Hematopoietic multipotent progenitor cell (in vitro differentiated cells): ENCODE data around the gene VIPR2. TPM values are rescaled to one million over a fixed set of nuclear protein-coding genes. Genes with fewer than 3 reads are reported as not detected.

Experiments used
- DNase-seq, 3 donors: peaks; one replicate each; pipeline ENCODE4 v3.0.0-alpha.2; 2011 to 2015; ENCODE audit warnings: low read depth in 2 of 3, low spot score in 2 of 3
- total RNA-seq: library from RNA; depleted of rRNA; stranded (reverse); fragments of >200 nt; gene quantifications from one replicate; pipeline ENCODE4 v1.2.3, GENCODE V29; 2012

The VIPR2 gene
- total RNA-seq, 1 donor: 0.27 TPM

DNA sequence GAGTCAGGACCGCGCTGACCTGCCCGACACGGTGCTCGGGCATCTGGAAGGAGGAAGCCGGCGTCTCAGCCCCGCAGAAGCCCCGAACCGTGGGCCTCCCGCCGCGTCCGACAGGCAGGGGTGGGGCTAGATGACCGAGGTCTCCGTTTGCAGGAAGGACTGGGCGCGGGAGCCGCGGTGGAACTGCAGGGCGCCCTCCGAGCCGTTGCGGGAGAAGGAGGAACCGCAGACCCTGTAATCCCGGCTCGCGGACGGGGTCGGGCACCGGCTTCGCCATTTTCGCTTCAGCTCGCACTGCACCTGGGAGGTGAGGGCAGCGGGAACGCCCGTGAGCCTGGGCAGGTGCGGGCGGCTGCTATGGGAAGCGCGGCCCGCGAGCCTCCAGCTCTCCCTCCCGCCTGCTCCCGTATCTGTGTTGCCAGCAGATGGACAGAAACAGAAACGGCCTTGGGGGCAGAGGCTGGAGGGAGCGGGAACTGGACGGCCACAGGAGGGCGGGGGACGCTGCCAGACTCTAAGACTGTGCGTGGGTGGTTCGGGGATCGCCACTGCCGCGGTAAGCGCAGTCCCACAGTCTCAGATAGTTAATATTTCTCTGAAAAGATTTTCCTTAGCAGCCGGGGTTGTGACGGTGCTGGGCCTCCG, 114.1 kb downstream of the VIPR2 start:
- DNase-seq: peak in 2 of 3 donors; percentile 38 to 52

GRCh38 chr7:159028508-159029401, 115.9 kb downstream of the VIPR2 start:
- DNase-seq: no peak

GRCh38 chr7:159027789-159028507, 116.7 kb downstream of the VIPR2 start:
- no peak for DNase-seq

- DNase-seq: no peak
These were observed 117.4 kb downstream of the VIPR2 start for GRCh38 chr7:159027056-159027788.

- DNase-seq: no peak
These were observed 118.2 kb downstream of the VIPR2 start for GRCh38 chr7:159026271-159027055.

DNA sequence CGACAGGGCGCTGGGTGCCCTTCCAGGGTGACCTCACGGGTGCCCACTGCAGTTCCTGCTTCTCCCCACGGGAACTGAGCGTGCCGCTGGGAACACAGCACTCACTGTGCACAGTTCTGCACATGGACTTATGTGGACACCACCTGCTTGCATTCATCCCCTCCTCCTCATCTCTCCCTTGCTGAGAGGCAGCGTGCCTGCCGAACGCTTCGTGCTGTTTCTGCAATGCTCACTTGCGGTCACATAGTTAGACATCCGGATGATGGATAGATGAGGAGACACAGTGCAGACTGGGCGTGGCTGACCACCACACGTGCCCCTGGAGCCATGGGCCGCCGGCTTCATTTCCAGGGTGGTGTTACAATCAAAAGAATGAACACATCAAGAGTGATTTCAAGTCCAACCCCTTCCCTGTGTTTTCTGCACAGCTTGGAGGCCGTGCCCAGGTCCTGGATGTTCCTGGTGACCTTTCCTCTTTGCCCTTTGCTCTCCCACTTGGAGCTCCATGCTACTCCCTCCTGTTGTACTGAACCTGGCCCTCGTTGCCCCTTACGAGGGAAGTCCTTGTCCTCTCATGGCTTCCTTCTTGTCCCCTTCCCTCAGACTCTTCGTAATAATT, 119.4 kb downstream of the VIPR2 start:
- DNase-seq: no peak

GRCh38 chr7:159024280-159024951, 120.3 kb downstream of the VIPR2 start:
- DNase-seq: no peak

DNA sequence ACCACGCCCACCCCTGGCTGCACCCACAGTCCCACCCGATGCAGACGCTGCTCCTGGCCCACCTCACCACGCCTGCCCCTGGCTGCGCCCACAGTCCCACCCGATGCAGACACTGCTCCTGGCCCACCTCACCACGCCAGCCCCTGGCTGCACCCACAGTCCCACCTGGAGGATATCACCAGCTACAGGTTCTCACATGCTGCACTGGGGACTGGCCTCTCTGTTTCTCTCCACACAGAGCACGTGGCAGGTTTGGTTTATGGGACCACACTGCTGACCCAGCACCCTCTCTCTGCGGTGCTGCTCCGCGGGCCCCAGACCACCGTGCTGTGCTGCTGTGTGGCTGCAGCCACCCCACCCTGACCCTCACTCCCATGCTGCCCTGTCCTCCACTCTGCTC, 120.9 kb downstream of the VIPR2 start:
- DNase-seq: no peak

- no peak for DNase-seq
These were observed 121.5 kb downstream of the VIPR2 start for GRCh38 chr7:159023206-159023605.

- no peak for DNase-seq
These were observed 122.3 kb downstream of the VIPR2 start for GRCh38 chr7:159022238-159022993.

- no peak for DNase-seq
These were observed 123.7 kb downstream of the VIPR2 start for GRCh38 chr7:159020987-159021386.

- DNase-seq: peak in 2 of 3 donors; percentile 9 to 54
These were observed 125.6 kb downstream of the VIPR2 start for GRCh38 chr7:159019111-159019510.

DNA sequence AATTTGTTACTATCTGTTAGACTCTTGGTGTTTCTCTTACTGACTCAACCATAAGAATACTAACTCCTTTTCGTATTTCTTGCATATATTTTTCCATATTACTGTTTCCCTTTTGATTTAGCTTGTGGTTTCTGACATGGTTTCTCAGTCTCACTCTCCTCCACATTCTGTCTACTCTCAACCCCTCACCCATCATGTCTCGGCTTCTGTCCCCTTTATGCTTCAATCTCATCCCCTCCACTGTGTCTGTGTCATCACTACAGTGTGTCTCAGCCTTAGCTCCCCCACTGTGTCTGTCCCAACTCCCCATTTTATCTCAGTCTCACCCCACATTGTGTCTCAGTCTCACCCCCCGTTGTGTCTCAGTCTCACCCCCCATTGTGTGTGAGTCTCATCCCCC, 126.9 kb downstream of the VIPR2 start:
- DNase-seq: no peak

DNA sequence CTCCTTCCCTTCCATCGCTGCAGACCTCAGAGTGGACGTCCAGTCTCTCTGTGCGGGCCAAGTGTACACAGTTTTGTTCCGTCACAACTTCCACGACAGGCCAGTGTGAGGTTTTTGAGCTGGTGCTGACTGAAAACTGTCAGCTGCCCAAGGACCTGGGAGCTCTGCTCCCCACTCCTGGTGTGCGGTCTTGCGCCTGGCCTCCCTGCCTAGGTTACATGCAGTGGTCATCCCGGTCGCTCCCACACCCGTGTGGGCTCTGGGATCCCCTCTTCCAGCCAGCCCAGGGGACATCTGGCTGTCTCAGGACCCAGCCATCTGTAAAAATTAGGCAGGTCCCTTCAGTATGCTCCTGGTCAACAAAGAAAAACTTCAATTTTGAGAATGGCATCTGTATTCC, 127.5 kb downstream of the VIPR2 start:
- no peak for DNase-seq

GRCh38 chr7:159016591-159016990, 128.1 kb downstream of the VIPR2 start:
- no peak for DNase-seq

- DNase-seq: no peak
These were observed 128.9 kb downstream of the VIPR2 start for GRCh38 chr7:159015454-159016410.

- DNase-seq: no peak
These were observed 129.6 kb downstream of the VIPR2 start for GRCh38 chr7:159015081-159015453.
